Nephron (organoid): ENCODE data around the gene PKNOX2.

ENCODE experiments used
- H3K27ac Mint-ChIP-seq, 3 experiments: 2 replicates each; pipeline ENCODE4 v1.8.0; 2020; ENCODE audit warnings: mixed read lengths in 3 of 3, mild to moderate bottlenecking in 2 of 3, moderate library complexity in 1 of 3
- H3K27me3 Mint-ChIP-seq: 2 replicates; pipeline ENCODE4 v1.8.0; 2021; ENCODE audit warnings: low read depth, mild to moderate bottlenecking, moderate library complexity, mixed read lengths
- H3K36me3 Mint-ChIP-seq: 2 replicates; pipeline ENCODE4 v1.8.0; 2020; ENCODE audit warnings: low read depth, mixed read lengths
- H3K4me1 Mint-ChIP-seq: 2 replicates; pipeline ENCODE4 v1.8.0; 2020; ENCODE audit warnings: mixed read lengths
- H3K4me3 Mint-ChIP-seq, 3 experiments: 2 replicates each; pipeline ENCODE4 v1.8.0; 2020; ENCODE audit warnings: mild to moderate bottlenecking in 3 of 3, mixed read lengths in 3 of 3, moderate library complexity in 2 of 3
- H3K9me3 Mint-ChIP-seq: 2 replicates; pipeline ENCODE4 v1.8.0; 2020; ENCODE audit warnings: mixed read lengths
- TF ChIP-seq, protein P1 (sequence below), 3 experiments: fragments of 200-600 bp; sonication (generic); IDR thresholded peaks; one replicate each; pipeline ENCODE4 v1.5.0; 2021; ENCODE audit warnings: antibody characterized with exemption in 3 of 3; ENCODE audit not compliant: unreplicated experiment in 3 of 3

The PKNOX2 gene

DNA sequence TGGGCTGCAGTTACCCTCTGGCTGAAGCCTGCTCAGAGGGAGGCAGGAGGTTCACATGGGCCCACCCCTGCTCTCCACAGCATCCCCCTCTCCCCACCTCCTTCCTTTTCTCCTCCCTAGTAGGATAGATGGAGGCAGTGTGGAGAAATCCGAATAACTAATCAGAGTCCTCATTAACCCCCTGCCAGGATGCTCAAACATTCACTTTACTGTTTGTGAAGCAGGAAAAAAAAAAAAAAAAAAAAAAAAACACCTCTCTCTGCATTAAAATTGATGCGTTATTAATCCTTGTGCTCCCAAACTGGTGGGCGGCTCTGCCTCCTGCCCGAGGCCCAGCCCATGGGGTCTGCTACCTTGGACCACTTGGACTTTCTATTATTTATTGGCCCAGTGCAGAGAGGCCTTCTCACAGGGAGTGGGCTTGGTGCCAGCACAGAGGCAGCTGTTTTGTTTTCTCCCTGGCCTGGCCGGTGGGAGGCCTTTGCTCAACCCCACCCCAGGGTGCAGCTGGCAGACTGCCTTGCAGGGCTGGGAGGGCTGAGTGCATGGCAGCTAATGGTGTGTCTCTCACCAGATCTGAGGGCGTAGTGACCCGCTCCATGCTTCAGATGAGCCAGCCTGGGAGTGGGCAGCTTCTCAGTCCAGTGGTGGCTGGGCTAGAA is 150.7 kb downstream of the PKNOX2 start:
- peak overlapping the region; percentile 3 to 60 (median 20) for H3K27ac Mint-ChIP-seq
- peaks cover 30% of the 10 kb centered on the region for H3K36me3 Mint-ChIP-seq
- H3K27me3 Mint-ChIP-seq, result no peaks in the 10 kb centered on the region
- H3K9me3 Mint-ChIP-seq, result peaks cover 11% of the 10 kb centered on the region
- no peak overlapping the region for H3K4me3 Mint-ChIP-seq
- peaks cover 34% of the 10 kb centered on the region for H3K4me1 Mint-ChIP-seq
- TF ChIP-seq, protein P1, sequence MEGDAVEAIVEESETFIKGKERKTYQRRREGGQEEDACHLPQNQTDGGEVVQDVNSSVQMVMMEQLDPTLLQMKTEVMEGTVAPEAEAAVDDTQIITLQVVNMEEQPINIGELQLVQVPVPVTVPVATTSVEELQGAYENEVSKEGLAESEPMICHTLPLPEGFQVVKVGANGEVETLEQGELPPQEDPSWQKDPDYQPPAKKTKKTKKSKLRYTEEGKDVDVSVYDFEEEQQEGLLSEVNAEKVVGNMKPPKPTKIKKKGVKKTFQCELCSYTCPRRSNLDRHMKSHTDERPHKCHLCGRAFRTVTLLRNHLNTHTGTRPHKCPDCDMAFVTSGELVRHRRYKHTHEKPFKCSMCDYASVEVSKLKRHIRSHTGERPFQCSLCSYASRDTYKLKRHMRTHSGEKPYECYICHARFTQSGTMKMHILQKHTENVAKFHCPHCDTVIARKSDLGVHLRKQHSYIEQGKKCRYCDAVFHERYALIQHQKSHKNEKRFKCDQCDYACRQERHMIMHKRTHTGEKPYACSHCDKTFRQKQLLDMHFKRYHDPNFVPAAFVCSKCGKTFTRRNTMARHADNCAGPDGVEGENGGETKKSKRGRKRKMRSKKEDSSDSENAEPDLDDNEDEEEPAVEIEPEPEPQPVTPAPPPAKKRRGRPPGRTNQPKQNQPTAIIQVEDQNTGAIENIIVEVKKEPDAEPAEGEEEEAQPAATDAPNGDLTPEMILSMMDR (IDR thresholded peaks at IDR 0.05; ENCODE audit: unreplicated experiment in 3 of 3), result no peak

DNA sequence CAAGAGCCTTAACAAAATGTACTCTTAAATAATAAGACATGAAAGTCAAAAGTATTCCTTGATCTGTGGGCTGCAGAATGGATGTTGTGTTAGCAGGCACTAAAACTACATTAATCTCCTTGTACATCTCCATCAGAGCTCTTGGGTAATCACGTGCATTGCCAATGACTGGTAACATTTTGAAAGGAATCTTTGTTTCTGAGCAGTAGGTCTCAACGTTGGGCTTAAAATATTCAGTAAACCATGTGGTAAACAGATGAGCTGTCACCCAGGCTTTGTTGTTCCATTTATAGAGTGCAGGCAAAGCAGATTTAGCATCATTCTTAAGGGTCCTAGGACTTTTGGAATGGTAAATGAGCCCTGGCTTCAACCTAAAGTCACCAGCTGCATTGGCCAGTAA is 152.9 kb downstream of the PKNOX2 start:
- peaks cover 11% of the 10 kb centered on the region for H3K9me3 Mint-ChIP-seq
- H3K27ac Mint-ChIP-seq, result no peak overlapping the region
- no peaks in the 10 kb centered on the region for H3K27me3 Mint-ChIP-seq
- no peak overlapping the region for H3K4me3 Mint-ChIP-seq
- peaks cover 28% of the 10 kb centered on the region for H3K4me1 Mint-ChIP-seq
- H3K36me3 Mint-ChIP-seq, result peaks cover 30% of the 10 kb centered on the region
- TF ChIP-seq, protein P1 (IDR thresholded peaks at IDR 0.05; ENCODE audit: unreplicated experiment in 3 of 3), result no peak

DNA sequence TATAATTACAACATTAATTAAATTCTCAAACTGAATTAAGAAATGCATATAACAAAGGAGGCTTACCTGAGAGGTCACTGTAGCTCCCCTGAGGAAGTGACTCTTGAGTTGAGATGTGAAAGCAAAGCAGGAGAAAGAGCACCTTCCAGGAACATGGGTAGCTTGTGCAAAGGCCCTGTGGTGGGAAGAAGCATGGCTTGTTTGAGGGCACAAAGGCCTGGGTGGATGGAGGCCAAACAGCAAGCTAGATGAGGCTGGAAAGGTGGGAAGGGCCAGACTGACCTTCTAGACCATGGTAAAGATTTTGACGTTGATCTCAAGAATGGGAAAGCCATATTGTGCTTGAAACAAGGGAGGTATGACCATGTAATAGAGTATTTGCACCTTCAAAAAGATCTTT is 155.1 kb downstream of the PKNOX2 start:
- Mint-ChIP-seq H3K9me3 (peaks cover 11% of the 10 kb centered on the region), H3K4me1 (peaks cover 13% of the 10 kb centered on the region), H3K36me3 (peaks cover 26% of the 10 kb centered on the region), H3K27ac (no peak overlapping the region), H3K4me3 (no peak overlapping the region), H3K27me3 (peaks cover 4% of the 10 kb centered on the region)
- TF ChIP-seq, protein P1 (IDR thresholded peaks at IDR 0.05; ENCODE audit: unreplicated experiment in 3 of 3), result no peak

DNA sequence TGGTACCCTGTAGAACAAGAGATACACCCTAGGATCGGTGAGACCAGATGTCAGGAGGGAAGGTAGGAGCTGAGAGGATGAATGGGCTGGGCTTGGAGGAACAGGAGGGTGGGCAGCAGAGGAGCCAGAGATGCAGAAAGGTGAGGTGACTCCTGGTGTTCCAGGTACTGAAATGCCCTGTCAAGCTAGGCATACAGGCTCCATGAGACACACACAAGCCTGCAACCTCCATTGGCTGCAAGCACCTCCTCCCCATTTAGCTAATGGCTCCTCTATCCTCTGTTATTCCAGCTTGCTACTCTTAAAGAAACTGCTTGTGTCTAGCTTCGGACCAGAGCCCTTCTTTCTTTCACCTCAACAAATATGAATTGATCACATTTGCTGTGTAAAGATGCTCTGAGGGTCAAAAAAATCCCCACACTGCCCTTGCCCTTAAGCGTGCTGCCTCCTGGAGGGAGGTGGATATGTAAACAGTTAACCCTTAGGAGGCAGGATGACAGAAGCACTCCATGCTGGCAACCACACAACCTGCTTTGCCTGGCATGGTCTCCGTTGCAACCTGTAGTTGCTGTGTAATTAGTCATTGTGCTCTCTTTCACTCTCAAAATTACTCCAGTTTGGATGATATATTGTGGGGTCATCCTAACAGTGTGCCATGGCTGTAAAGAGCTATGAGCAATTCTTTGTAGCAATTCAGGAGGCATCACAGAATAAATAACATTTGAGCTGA is 156.0 kb downstream of the PKNOX2 start:
- TF ChIP-seq, protein P1 (IDR thresholded peaks at IDR 0.05; ENCODE audit: unreplicated experiment in 3 of 3), result no peak
- Mint-ChIP-seq H3K9me3 (peaks cover 11% of the 10 kb centered on the region), H3K27ac (no peak overlapping the region), H3K4me3 (no peak overlapping the region), H3K27me3 (peaks cover 4% of the 10 kb centered on the region), H3K36me3 (peaks cover 26% of the 10 kb centered on the region), H3K4me1 (peaks cover 8% of the 10 kb centered on the region)

DNA sequence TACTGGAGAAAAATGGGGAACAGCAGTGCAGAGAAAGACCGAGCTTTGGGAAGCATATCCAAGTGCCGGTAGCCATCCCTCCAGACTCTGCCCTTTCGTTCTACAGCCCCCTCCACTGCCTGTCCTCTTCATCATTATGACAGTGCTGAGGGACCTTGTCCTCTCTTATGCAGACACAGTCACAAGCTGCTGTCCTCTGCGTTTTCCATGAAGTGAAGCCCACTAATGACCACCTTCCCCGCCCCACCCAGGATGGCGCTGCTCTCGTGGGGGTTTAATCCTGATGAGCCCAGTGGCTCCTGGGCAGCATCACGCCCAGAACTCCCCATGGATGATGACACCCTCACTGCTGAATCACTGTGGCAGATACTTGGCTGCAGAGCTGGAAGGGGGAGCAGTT is 157.7 kb downstream of the PKNOX2 start:
- peaks cover 10% of the 10 kb centered on the region for H3K36me3 Mint-ChIP-seq
- peaks cover 18% of the 10 kb centered on the region for H3K4me1 Mint-ChIP-seq
- H3K27me3 Mint-ChIP-seq, result peaks cover 4% of the 10 kb centered on the region
- TF ChIP-seq, protein P1 (IDR thresholded peaks at IDR 0.05; ENCODE audit: unreplicated experiment in 3 of 3), result no peak
- no peak overlapping the region for H3K27ac Mint-ChIP-seq
- H3K4me3 Mint-ChIP-seq, result no peak overlapping the region
- H3K9me3 Mint-ChIP-seq, result peaks cover 5% of the 10 kb centered on the region
